HepG2 (cell line): ENCODE results near the gene CBLN3. TPM values are rescaled to one million over a fixed set of nuclear protein-coding genes. Genes with fewer than 3 reads are reported as not detected.

Experiments used
- AHDC1 ChIP-seq: sonication (generic); formaldehyde crosslinking; IDR thresholded peaks from 2 replicates; pipeline ENCODE4 v1.5.1; 2020; ENCODE audit warnings: mild to moderate bottlenecking, missing genetic modification reagents, borderline replicate concordance
- ARNT ChIP-seq: fragments of 450-650 bp; IDR thresholded peaks from 2 replicates; pipeline ENCODE4 v1.6.1; 2017
- ATF7-NPFF ChIP-seq: sonication (generic); formaldehyde crosslinking; IDR thresholded peaks from 2 replicates; pipeline ENCODE4 v1.8.1; 2023; ENCODE audit warnings: mild to moderate bottlenecking, low read depth, missing genetic modification reagents, moderate library complexity
- PBX3 ChIP-seq: sonication (generic); formaldehyde crosslinking; IDR thresholded peaks from 2 replicates; pipeline ENCODE4 v1.8.1; 2023; ENCODE audit warnings: missing genetic modification reagents, inconsistent platforms, borderline replicate concordance
- POLR2G ChIP-seq: fragments of 200-400 bp; formaldehyde crosslinking; IDR thresholded peaks from 2 replicates; pipeline ENCODE4 v1.6.1; 2018; ENCODE audit warnings: mild to moderate bottlenecking, low read depth, low read length, moderate library complexity
- PRMT3 ChIP-seq: sonication (generic); formaldehyde crosslinking; IDR thresholded peaks from 2 replicates; pipeline ENCODE4 v1.8.1; 2022; ENCODE audit warnings: low read depth, mild to moderate bottlenecking, moderate library complexity, missing genetic modification reagents, borderline replicate concordance
- THAP7 ChIP-seq: sonication (generic); formaldehyde crosslinking; IDR thresholded peaks from 2 replicates; pipeline ENCODE4 v1.8.1; 2023; ENCODE audit warnings: mild to moderate bottlenecking, missing genetic modification reagents
- THYN1 ChIP-seq: sonication (generic); formaldehyde crosslinking; IDR thresholded peaks from 2 replicates; pipeline ENCODE4 v1.8.1; 2023; ENCODE audit warnings: low read depth, mild to moderate bottlenecking, moderate library complexity, missing genetic modification reagents, borderline replicate concordance
- TRIM22 ChIP-seq: fragments of 450-650 bp; IDR thresholded peaks from 2 replicates; pipeline ENCODE4 v1.6.1; 2017
- ZBTB25 ChIP-seq: IDR thresholded peaks from 2 replicates; pipeline ENCODE4 v1.6.1; 2018; ENCODE audit warnings: missing genetic modification reagents
- ZKSCAN5 ChIP-seq: sonication (generic); formaldehyde crosslinking; IDR thresholded peaks from 2 replicates; pipeline ENCODE4 v1.5.1; 2020; ENCODE audit warnings: mild to moderate bottlenecking, missing genetic modification reagents
- ZMYM4 ChIP-seq: sonication (generic); formaldehyde crosslinking; IDR thresholded peaks from 2 replicates; pipeline ENCODE4 v1.8.1; 2023; ENCODE audit warnings: mild to moderate bottlenecking, missing genetic modification reagents
- ZNF282 ChIP-seq: fragments of 450-650 bp; IDR thresholded peaks from 2 replicates; pipeline ENCODE4 v1.6.1; 2018; ENCODE audit not compliant: partially characterized antibody
- ZNF296 ChIP-seq: sonication (generic); formaldehyde crosslinking; conservative IDR thresholded peaks from 2 replicates; pipeline ENCODE4 v1.5.0; 2020; ENCODE audit warnings: mild to moderate bottlenecking, missing genetic modification reagents
- ZNF574 ChIP-seq: sonication (generic); formaldehyde crosslinking; IDR thresholded peaks from 2 replicates; pipeline ENCODE4 v1.4.0; 2020; ENCODE audit warnings: missing genetic modification reagents
- polyA plus RNA-seq, 8 experiments: library from polyadenylated mRNA; depleted of rRNA in 3 of 8; stranded (reverse) in 7 of 8; unstranded in 1 of 8; fragments of >200 nt; fragmentation: Illumina TruSeq in 4 of 8; extraction: Trizol in 4 of 8; gene quantifications; 2 replicates each; pipeline versions ENCODE4 v1.2.1 to v1.2.3, GENCODE V29; 2011 to 2016; ENCODE audit warnings: low read depth in 4 of 8, missing spikeins in 1 of 8, mixed read lengths in 1 of 8; ENCODE audit not compliant: insufficient read depth in 1 of 8
- total RNA-seq, 5 experiments: library from RNA; depleted of rRNA; stranded (reverse); fragments of >200 nt; fragmentation: Illumina TruSeq; extraction: Trizol; gene quantifications; 2 replicates each; pipeline ENCODE4 v1.2.3, GENCODE V29; 2016; ENCODE audit warnings: low read depth in 1 of 5

The CBLN3 gene
- total and polyA plus RNA-seq, 2 of the 13 experiments (the other 11 are each of a cell fraction or from before 2014, with no cell fraction given), result 0.66 to 0.98 TPM

- no peak for TF ChIP-seq ZNF282
- no peak; the same call in 1 of the 2 replicates for TF ChIP-seq ZBTB25 (CRISPR knock-in tag)
- peak; percentile 82 for TF ChIP-seq ZNF574
- peak; percentile 93 for TF ChIP-seq ATF7-NPFF (CRISPR knock-in tag)
- peak; percentile 41; the same call in 1 of the 2 replicates for TF ChIP-seq ZKSCAN5 (CRISPR knock-in tag)
- no peak for TF ChIP-seq ZNF296
- TF ChIP-seq PBX3 (CRISPR knock-in tag), result no peak
- peak; percentile 100 for TF ChIP-seq POLR2G
- peak; percentile 70 for TF ChIP-seq ZMYM4 (CRISPR knock-in tag)
- TF ChIP-seq TRIM22, result no peak
- peak; percentile 92 for TF ChIP-seq THAP7 (CRISPR knock-in tag)
- TF ChIP-seq PRMT3 (CRISPR knock-in tag), result no peak
- TF ChIP-seq ARNT, result no peak
- no peak for TF ChIP-seq THYN1
- no peak for TF ChIP-seq AHDC1 (CRISPR knock-in tag)
Measured at GRCh38 chr14:24429395-24430142, at the start of gene CBLN3, which contains the start of gene KHNYN (continued).
